Measurements from ENCODE around the gene PRXL2B. TPM values are rescaled to one million over a fixed set of nuclear protein-coding genes. Genes with fewer than 3 reads are reported as not detected.

PRXL2B gene
- total and polyA plus RNA-seq, 4 donors, result 4.6 to 10.2 (median 8.1) TPM

GRCh38 chr1:2630498-2631135 lies 44.0 kb downstream of the PRXL2B start:
- no peak for DNase-seq (ENCODE audit: low spot score)
- no peaks in the 10 kb centered on the region for H3K36me3 ChIP-seq (ENCODE audit: control insufficient read depth in 4 of 4, insufficient read depth in 3 of 4, low read depth in 1 of 4, low read length in 3 of 4)
- no peaks in the 10 kb centered on the region for H3K9me3 ChIP-seq (ENCODE audit: control insufficient read depth in 4 of 4, low read length in 3 of 4)
- no peak overlapping the region for H3K4me3 ChIP-seq (ENCODE audit: low read depth in 1 of 3, low read length in 3 of 3)
- H3K4me1 ChIP-seq (ENCODE audit: control insufficient read depth in 4 of 4, insufficient read depth in 4 of 4, low read length in 3 of 4), result no peaks in the 10 kb centered on the region
- no peak for TF ChIP-seq CTCF (IDR thresholded peaks at IDR 0.05; ENCODE audit: low read depth, low read length, missing input control)
- TF ChIP-seq RXRA (IDR thresholded peaks at IDR 0.05), result no peak
- TF ChIP-seq JUND (IDR thresholded peaks at IDR 0.05), result no peak
- no peak for TF ChIP-seq FOXA2 (IDR thresholded peaks at IDR 0.05)
- TF ChIP-seq ATF3 (IDR thresholded peaks at IDR 0.05), result no peak
- TF ChIP-seq HNF4A (conservative IDR thresholded peaks at IDR 0.05), result no peak
- no peak for TF ChIP-seq TAF1 (conservative IDR thresholded peaks at IDR 0.05)
- TF ChIP-seq HNF4G (IDR thresholded peaks at IDR 0.05), result no peak
- peaks cover 0 to 7% (median 3%) of the 10 kb centered on the region in 4 donors for H3K27me3 ChIP-seq (ENCODE audit: control insufficient read depth in 4 of 4, insufficient read depth in 4 of 4, low read length in 3 of 4)
- H3K27ac ChIP-seq (ENCODE audit: low read depth in 1 of 2, low read length in 2 of 2), result no peak overlapping the region
- no peak overlapping the region for H3K9ac ChIP-seq (ENCODE audit: low read depth in 1 of 2, low read length in 2 of 2)
- 91% methylated on average over 35 of the region's 35 CpGs for WGBS

- Histone ChIP-seq H3K36me3 (ENCODE audit: control insufficient read depth in 4 of 4, insufficient read depth in 3 of 4, low read depth in 1 of 4, low read length in 3 of 4) (no peaks in the 10 kb centered on the region), H3K9ac (ENCODE audit: low read depth in 1 of 2, low read length in 2 of 2) (no peak overlapping the region), H3K4me3 (ENCODE audit: low read depth in 1 of 3, low read length in 3 of 3) (no peak overlapping the region), H3K27me3 (ENCODE audit: control insufficient read depth in 4 of 4, insufficient read depth in 4 of 4, low read length in 3 of 4) (peaks cover 0 to 7% (median 3%) of the 10 kb centered on the region in 4 donors), H3K9me3 (ENCODE audit: control insufficient read depth in 4 of 4, low read length in 3 of 4) (peaks cover 0 to under 1% (median 0%) of the 10 kb centered on the region in 4 donors), H3K27ac (ENCODE audit: low read depth in 1 of 2, low read length in 2 of 2) (no peak overlapping the region), H3K4me1 (ENCODE audit: control insufficient read depth in 4 of 4, insufficient read depth in 4 of 4, low read length in 3 of 4) (no peaks in the 10 kb centered on the region)
- 58% methylated on average over 24 of the region's 24 CpGs for WGBS
- TF ChIP-seq RAD21 (IDR thresholded peaks at IDR 0.05), result no peak
- no peak for TF ChIP-seq TAF1 (conservative IDR thresholded peaks at IDR 0.05)
- no peak for TF ChIP-seq FOXA1 (IDR thresholded peaks at IDR 0.05)
- no peak for TF ChIP-seq EGR1 (IDR thresholded peaks at IDR 0.05; ENCODE audit: low read depth in 2 of 2)
- TF ChIP-seq MAX (IDR thresholded peaks at IDR 0.05), result no peak
- TF ChIP-seq ATF3 (IDR thresholded peaks at IDR 0.05), result no peak
- TF ChIP-seq JUND (IDR thresholded peaks at IDR 0.05), result no peak
- TF ChIP-seq RXRA (IDR thresholded peaks at IDR 0.05), result no peak
- no peak for TF ChIP-seq HNF4A (conservative IDR thresholded peaks at IDR 0.05)
- no peak for TF ChIP-seq SP1 (IDR thresholded peaks at IDR 0.05)
- no peak for TF ChIP-seq ZBTB33 (IDR thresholded peaks at IDR 0.05)
- no peak for TF ChIP-seq NR2F2 (IDR thresholded peaks at IDR 0.05)
- no peak for TF ChIP-seq HNF4G (IDR thresholded peaks at IDR 0.05)
- no peak for TF ChIP-seq FOXA2 (IDR thresholded peaks at IDR 0.05)
- DNase-seq (ENCODE audit: low spot score), result no peak
These were observed 44.8 kb downstream of the PRXL2B start for GRCh38 chr1:2631136-2632050.
